ENCODE results near the gene PACS1. TPM values are rescaled to one million over a fixed set of nuclear protein-coding genes. Genes with fewer than 3 reads are reported as not detected.

The PACS1 gene
- total RNA-seq, 4 donors from 2014 or later, result 17.9 to 37.6 (median 25.4) TPM

DNA sequence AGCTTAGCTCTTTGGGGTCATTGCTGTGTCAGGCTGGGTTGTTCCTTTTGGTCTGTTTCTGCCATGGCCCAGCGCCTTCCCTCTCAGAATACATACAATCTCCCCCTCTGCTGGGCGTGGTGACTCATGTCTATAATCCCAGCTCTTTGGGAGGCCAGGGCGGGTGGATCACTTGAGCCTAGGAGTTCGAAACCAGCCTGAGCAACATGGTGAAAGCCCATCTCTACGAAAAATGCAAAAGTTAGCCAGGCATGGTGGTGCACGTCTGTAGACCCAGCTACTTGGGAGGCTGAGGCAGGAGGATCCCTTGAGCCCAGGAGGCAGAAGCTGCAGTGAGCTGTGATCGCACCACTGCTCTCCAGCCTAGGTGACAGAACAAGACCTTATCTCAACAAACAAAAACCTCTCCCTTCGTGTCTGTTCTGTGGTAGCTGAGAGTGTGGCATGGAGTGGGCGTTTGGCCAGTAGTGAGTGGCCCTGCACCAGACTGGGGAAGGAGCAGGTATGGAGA is 151.7 kb downstream of the PACS1 start:
- DNase-seq, result no peak
- H3K27ac ChIP-seq, result no peak overlapping the region
- H3K4me1 ChIP-seq, result peaks cover 0 to 14% (median 0%) of the 10 kb centered on the region in 3 donors
- no peak overlapping the region for H3K4me3 ChIP-seq
- 53 to 61% methylated on average over 2 to 6 of the region's 9 CpGs for WGBS, 2 donors
- TF ChIP-seq POLR2A (IDR thresholded peaks at IDR 0.05), result no peak
- TF ChIP-seq, protein P1, sequence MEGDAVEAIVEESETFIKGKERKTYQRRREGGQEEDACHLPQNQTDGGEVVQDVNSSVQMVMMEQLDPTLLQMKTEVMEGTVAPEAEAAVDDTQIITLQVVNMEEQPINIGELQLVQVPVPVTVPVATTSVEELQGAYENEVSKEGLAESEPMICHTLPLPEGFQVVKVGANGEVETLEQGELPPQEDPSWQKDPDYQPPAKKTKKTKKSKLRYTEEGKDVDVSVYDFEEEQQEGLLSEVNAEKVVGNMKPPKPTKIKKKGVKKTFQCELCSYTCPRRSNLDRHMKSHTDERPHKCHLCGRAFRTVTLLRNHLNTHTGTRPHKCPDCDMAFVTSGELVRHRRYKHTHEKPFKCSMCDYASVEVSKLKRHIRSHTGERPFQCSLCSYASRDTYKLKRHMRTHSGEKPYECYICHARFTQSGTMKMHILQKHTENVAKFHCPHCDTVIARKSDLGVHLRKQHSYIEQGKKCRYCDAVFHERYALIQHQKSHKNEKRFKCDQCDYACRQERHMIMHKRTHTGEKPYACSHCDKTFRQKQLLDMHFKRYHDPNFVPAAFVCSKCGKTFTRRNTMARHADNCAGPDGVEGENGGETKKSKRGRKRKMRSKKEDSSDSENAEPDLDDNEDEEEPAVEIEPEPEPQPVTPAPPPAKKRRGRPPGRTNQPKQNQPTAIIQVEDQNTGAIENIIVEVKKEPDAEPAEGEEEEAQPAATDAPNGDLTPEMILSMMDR (IDR thresholded peaks at IDR 0.05), result no peak
- H3K36me3 ChIP-seq, result peaks cover 21 to 83% (median 30%) of the 10 kb centered on the region in 3 donors
- intact Hi-C loops (cut with DNase I), result loop anchor here (10.0 kb wide), 1 partner anchor 63 kb away; the partner anchor contains the start of gene YIF1A
- H3K9me3 ChIP-seq, result no peaks in the 10 kb centered on the region
- H3K27me3 ChIP-seq, result no peaks in the 10 kb centered on the region

DNA sequence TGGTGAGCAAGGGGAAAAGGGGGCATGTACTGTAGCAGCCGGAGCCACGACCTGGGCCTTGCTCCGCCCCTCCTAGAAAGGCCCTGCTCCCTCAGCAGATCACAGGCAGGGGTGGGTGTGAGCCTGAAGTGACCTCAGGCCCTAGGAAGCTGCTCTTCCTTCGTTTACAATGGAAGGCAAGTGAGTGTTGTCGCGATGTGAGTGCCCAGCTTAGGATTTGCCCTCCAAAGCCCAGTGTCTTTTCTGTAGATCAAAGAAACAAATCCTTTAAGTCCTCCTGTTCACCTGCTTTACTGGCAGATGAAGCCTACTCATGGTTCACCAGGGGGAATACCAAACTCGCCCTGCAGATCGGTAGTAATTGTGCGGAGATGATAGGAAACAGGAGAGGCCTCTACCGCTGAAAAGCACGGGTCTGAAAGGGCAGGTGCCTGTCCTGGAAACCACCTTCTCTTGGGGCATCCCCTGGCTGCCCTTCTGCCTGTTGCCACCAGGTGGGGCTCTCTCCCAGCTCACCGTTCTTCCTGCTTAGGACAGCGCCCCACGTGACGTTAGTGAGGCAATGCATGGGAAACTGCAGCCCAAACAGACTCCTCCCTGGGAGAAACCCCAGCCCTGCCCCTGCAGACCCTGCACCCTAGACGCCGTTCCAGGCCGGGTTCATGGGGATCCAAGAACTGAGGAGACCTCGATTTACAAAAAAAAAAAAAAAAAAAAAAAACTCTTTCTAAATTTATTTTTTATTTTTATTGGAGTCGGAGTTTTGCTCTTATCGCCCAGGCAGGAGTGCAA is 152.5 kb downstream of the PACS1 start:
- no peak overlapping the region for H3K4me3 ChIP-seq
- intact Hi-C loops (cut with DNase I), result loop anchor here (10.0 kb wide), 1 partner anchor 62 kb away; the partner anchor contains the start of gene YIF1A
- peaks cover 0 to 14% (median 0%) of the 10 kb centered on the region in 3 donors for H3K4me1 ChIP-seq
- H3K27me3 ChIP-seq, result no peaks in the 10 kb centered on the region
- peak overlapping the region in 1 of 4 donors; percentile 34 for H3K27ac ChIP-seq
- TF ChIP-seq, protein P1 (IDR thresholded peaks at IDR 0.05), result peak; percentile 99 to 100 (median 99)
- no peak for TF ChIP-seq POLR2A (IDR thresholded peaks at IDR 0.05)
- DNase-seq, result peak; percentile 62
- 33 to 39% methylated on average over 11 to 12 of the region's 21 CpGs for WGBS, 2 donors
- peaks cover 23 to 83% (median 26%) of the 10 kb centered on the region in 3 donors for H3K36me3 ChIP-seq
- H3K9me3 ChIP-seq, result no peaks in the 10 kb centered on the region

DNA sequence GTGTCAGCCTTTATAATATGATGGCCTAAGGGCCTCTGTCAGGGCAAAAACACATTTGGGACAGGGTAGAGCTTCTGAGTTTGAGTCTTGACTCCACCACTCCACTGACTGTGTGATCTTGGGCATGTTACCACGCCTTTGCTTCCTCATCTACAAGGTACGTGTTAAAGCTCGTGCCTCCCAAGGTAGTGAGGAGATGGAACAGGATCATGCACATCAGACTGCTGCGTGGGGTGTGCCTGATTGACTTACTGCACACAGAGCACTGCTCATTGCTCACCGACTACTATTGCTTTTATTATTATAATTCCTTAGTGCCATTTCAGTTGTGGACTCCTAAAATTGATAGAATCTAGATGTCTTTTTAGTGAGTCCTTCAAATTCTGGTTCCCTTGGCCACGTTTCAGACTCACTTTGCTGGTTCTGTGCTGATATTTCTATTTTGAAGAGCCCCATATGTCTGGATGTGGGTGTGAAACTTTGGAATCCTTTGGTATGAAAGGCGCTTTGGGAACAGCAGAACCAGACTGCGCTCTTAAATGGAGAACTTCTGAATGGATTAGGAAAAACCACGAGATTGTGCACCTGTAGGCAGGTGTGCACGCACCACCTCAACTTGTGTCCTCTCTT is 154.3 kb downstream of the PACS1 start:
- 68 to 77% methylated on average over 10 of the region's 10 CpGs for WGBS, 2 donors
- Histone ChIP-seq H3K27ac (no peak overlapping the region), H3K27me3 (no peaks in the 10 kb centered on the region), H3K36me3 (peaks cover 22 to 83% (median 25%) of the 10 kb centered on the region in 3 donors), H3K9me3 (no peaks in the 10 kb centered on the region), H3K4me3 (no peak overlapping the region), H3K4me1 (peaks cover 0 to 14% (median 0%) of the 10 kb centered on the region in 3 donors)
- no peak for DNase-seq
- TF ChIP-seq, protein P1 (IDR thresholded peaks at IDR 0.05), result no peak
- no peak for TF ChIP-seq POLR2A (IDR thresholded peaks at IDR 0.05)
- intact Hi-C loops (cut with DNase I), result loop anchor here (10.0 kb wide), 1 partner anchor 60 kb away; the partner anchor contains the start of gene YIF1A

DNA sequence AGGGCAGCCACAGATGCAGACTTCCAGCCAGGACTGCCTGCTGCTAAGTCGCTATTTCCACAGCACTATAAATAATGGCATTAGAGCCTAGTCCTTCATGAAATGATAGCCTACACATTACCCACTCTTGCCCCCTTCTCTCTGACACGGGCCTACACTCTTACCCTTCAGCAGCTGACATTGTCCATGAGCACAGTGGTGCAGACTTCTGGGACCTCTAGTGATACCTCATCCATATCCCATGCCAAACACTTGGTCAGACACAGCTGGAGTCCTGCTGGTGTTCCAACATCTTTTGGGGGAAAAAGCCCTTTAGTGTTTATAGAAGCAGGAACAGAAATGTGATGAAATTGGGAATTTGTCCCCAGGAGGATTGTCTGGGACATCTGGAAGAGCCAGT is 155.0 kb downstream of the PACS1 start:
- 74 to 85% methylated on average over 2 of the region's 2 CpGs for WGBS, 2 donors
- Histone ChIP-seq H3K9me3 (no peaks in the 10 kb centered on the region), H3K27me3 (no peaks in the 10 kb centered on the region), H3K36me3 (peaks cover 15 to 83% (median 21%) of the 10 kb centered on the region in 3 donors), H3K4me3 (no peak overlapping the region), H3K27ac (no peak overlapping the region), H3K4me1 (peaks cover 0 to 14% (median 0%) of the 10 kb centered on the region in 3 donors)
- DNase-seq, result no peak
- no peak for TF ChIP-seq POLR2A (IDR thresholded peaks at IDR 0.05)
- TF ChIP-seq, protein P1 (IDR thresholded peaks at IDR 0.05), result no peak
- intact Hi-C loops (cut with DNase I), result loop anchor here (10.0 kb wide), 1 partner anchor 60 kb away; the partner anchor contains the start of gene YIF1A
